Mesendoderm (in vitro differentiated cells): ENCODE measurements around the gene FRY.

Source experiments
- DNase-seq: peaks from one replicate; pipeline ENCODE4 v3.0.0; 2013
- H2AK5ac ChIP-seq: 2 replicates; pipeline ENCODE4 v1.6.1; 2013; ENCODE audit warnings: low read length, inconsistent platforms
- H2BK120ac ChIP-seq: 2 replicates; pipeline ENCODE4 v1.6.1; 2013; ENCODE audit warnings: low read depth, mild to moderate bottlenecking, low read length, moderate library complexity, mixed read lengths
- H2BK15ac ChIP-seq: replicated peaks from 2 replicates; pipeline ENCODE4 v1.6.1; 2013; ENCODE audit warnings: low read depth, mild to moderate bottlenecking, moderate library complexity
- H2BK5ac ChIP-seq: 2 replicates; pipeline ENCODE4 v1.6.1; 2013; ENCODE audit warnings: low read length, inconsistent platforms
- H3K18ac ChIP-seq: 2 replicates; pipeline ENCODE4 v1.6.1; 2013; ENCODE audit warnings: mild to moderate bottlenecking, low read length, mixed read lengths
- H3K23ac ChIP-seq: one replicate; pipeline ENCODE4 v1.6.1; 2013; ENCODE audit warnings: low read length
- H3K27ac ChIP-seq: 2 replicates; pipeline ENCODE4 v1.5.1; 2013; ENCODE audit warnings: low read depth, mild to moderate bottlenecking, inconsistent platforms, low read length, moderate library complexity
- H3K27me3 ChIP-seq: 2 replicates; pipeline ENCODE4 v1.6.1; 2013; ENCODE audit warnings: low read length, control low read depth, mild to moderate bottlenecking, inconsistent platforms; ENCODE audit not compliant: insufficient read depth, poor library complexity
- H3K36me3 ChIP-seq: 2 replicates; pipeline ENCODE4 v1.6.1; 2013; ENCODE audit warnings: low read length, inconsistent platforms; ENCODE audit not compliant: control insufficient read depth, insufficient read depth
- H3K4ac ChIP-seq: one replicate; pipeline ENCODE4 v1.6.1; 2013; ENCODE audit warnings: low read depth, mild to moderate bottlenecking, low read length, moderate library complexity
- H3K4me1 ChIP-seq: 2 replicates; pipeline ENCODE4 v1.6.1; 2013; ENCODE audit warnings: low read depth, low read length, inconsistent platforms; ENCODE audit not compliant: control insufficient read depth
- H3K4me2 ChIP-seq: 2 replicates; pipeline ENCODE4 v1.6.1; 2013; ENCODE audit warnings: low read length
- H3K4me3 ChIP-seq: 2 replicates; pipeline ENCODE4 v1.5.1; 2013; ENCODE audit warnings: mild to moderate bottlenecking, low read length
- H3K56ac ChIP-seq: one replicate; pipeline ENCODE4 v1.6.1; 2013; ENCODE audit warnings: low read length
- H3K79me1 ChIP-seq: 2 replicates; pipeline ENCODE4 v1.6.1; 2013; ENCODE audit warnings: low read length, inconsistent platforms
- H3K79me2 ChIP-seq: 2 replicates; pipeline ENCODE4 v1.6.1; 2013; ENCODE audit warnings: mild to moderate bottlenecking, low read length; ENCODE audit not compliant: control insufficient read depth, insufficient read depth
- H3K9ac ChIP-seq: 2 replicates; pipeline ENCODE4 v1.6.1; 2013; ENCODE audit warnings: low read length, inconsistent platforms
- H4K5ac ChIP-seq: one replicate; pipeline ENCODE4 v1.6.1; 2013; ENCODE audit warnings: low read length
- H4K8ac ChIP-seq: one replicate; pipeline ENCODE4 v1.6.1; 2013; ENCODE audit warnings: low read depth, mild to moderate bottlenecking, control low read depth, low read length, moderate library complexity
- WGBS: extraction: QIAGEN DNeasy Blood & Tissue Kit; methylation state at CpG from one replicate; pipeline ENCODE4 v1.1.7; 2013; ENCODE audit warnings: low lambda C conversion rate, missing lambda C conversion rate; ENCODE audit not compliant: insufficient coverage; ENCODE audit errors: extremely low coverage; 5-methylcytosine and 5-hydroxymethylcytosine counted together

Gene FRY

GRCh38 chr13:32262619-32263018 lies 231.0 kb downstream of the FRY start:
- Histone ChIP-seq H3K36me3 (no peaks in the 10 kb centered on the region), H2BK15ac (no peak overlapping the region), H3K4me1 (no peaks in the 10 kb centered on the region), H2AK5ac (no peak overlapping the region), H3K18ac (no peak overlapping the region), H3K27ac (no peak overlapping the region), H3K79me2 (no peaks in the 10 kb centered on the region), H2BK120ac (no peak overlapping the region), H4K8ac (no peak overlapping the region), H3K9ac (no peak overlapping the region), H2BK5ac (no peak overlapping the region), H3K4me3 (no peak overlapping the region), H3K56ac (no peak overlapping the region), H4K5ac (no peak overlapping the region), H3K79me1 (no peaks in the 10 kb centered on the region), H3K23ac (no peak overlapping the region), H3K4ac (no peak overlapping the region), H3K27me3 (no peaks in the 10 kb centered on the region), H3K4me2 (no peak overlapping the region)
- DNase-seq = no peak
- WGBS = no CpG with 5 or more reads among the region's 1 CpG

GRCh38 chr13:32264407-32264806 lies 232.8 kb downstream of the FRY start:
- no peak overlapping the region for H2BK15ac ChIP-seq
- no peak overlapping the region for H3K56ac ChIP-seq
- no peaks in the 10 kb centered on the region for H3K4me1 ChIP-seq
- H4K8ac ChIP-seq = no peak overlapping the region
- H3K4me3 ChIP-seq = no peak overlapping the region
- H3K79me1 ChIP-seq = no peaks in the 10 kb centered on the region
- no peak overlapping the region for H3K18ac ChIP-seq
- H3K9ac ChIP-seq = no peak overlapping the region
- H3K27ac ChIP-seq = no peak overlapping the region
- H3K79me2 ChIP-seq = no peaks in the 10 kb centered on the region
- DNase-seq = no peak
- H2BK120ac ChIP-seq = no peak overlapping the region
- H2BK5ac ChIP-seq = no peak overlapping the region
- no peak overlapping the region for H2AK5ac ChIP-seq
- no peaks in the 10 kb centered on the region for H3K27me3 ChIP-seq
- H4K5ac ChIP-seq = no peak overlapping the region
- no peak overlapping the region for H3K23ac ChIP-seq
- H3K36me3 ChIP-seq = no peaks in the 10 kb centered on the region
- no peak overlapping the region for H3K4ac ChIP-seq
- no peak overlapping the region for H3K4me2 ChIP-seq

- no peak overlapping the region for H3K56ac ChIP-seq
- H3K79me1 ChIP-seq = no peaks in the 10 kb centered on the region
- no peak overlapping the region for H3K4ac ChIP-seq
- H2BK5ac ChIP-seq = no peak overlapping the region
- H3K27ac ChIP-seq = no peak overlapping the region
- no peak overlapping the region for H2AK5ac ChIP-seq
- H4K8ac ChIP-seq = no peak overlapping the region
- WGBS = no CpG with 5 or more reads among the region's 2 CpGs
- no peak overlapping the region for H3K4me3 ChIP-seq
- DNase-seq = no peak
- H2BK120ac ChIP-seq = no peak overlapping the region
- no peaks in the 10 kb centered on the region for H3K27me3 ChIP-seq
- no peak overlapping the region for H4K5ac ChIP-seq
- H3K79me2 ChIP-seq = no peaks in the 10 kb centered on the region
- H3K18ac ChIP-seq = no peak overlapping the region
- no peak overlapping the region for H3K4me2 ChIP-seq
- no peak overlapping the region for H3K23ac ChIP-seq
- no peaks in the 10 kb centered on the region for H3K4me1 ChIP-seq
- H2BK15ac ChIP-seq = no peak overlapping the region
- no peak overlapping the region for H3K9ac ChIP-seq
- H3K36me3 ChIP-seq = no peaks in the 10 kb centered on the region
Measured at GRCh38 chr13:32265726-32266125, 234.2 kb downstream of the FRY start.

GRCh38 chr13:32266130-32266529 lies 234.6 kb downstream of the FRY start:
- Histone ChIP-seq H3K23ac (no peak overlapping the region), H3K18ac (no peak overlapping the region), H3K79me2 (no peaks in the 10 kb centered on the region), H2BK120ac (no peak overlapping the region), H3K4me1 (no peaks in the 10 kb centered on the region), H3K4me3 (no peak overlapping the region), H3K27me3 (no peaks in the 10 kb centered on the region), H4K8ac (no peak overlapping the region), H2AK5ac (no peak overlapping the region), H3K79me1 (no peaks in the 10 kb centered on the region), H3K27ac (no peak overlapping the region), H3K36me3 (no peaks in the 10 kb centered on the region), H3K4me2 (no peak overlapping the region), H4K5ac (no peak overlapping the region), H3K56ac (no peak overlapping the region), H3K9ac (no peak overlapping the region), H2BK5ac (no peak overlapping the region), H2BK15ac (no peak overlapping the region), H3K4ac (no peak overlapping the region)
- no peak for DNase-seq
- WGBS = no CpG with 5 or more reads among the region's 1 CpG

GRCh38 chr13:32267836-32268439 lies 236.4 kb downstream of the FRY start:
- H3K27ac ChIP-seq = no peak overlapping the region
- no peaks in the 10 kb centered on the region for H3K4me1 ChIP-seq
- H3K4ac ChIP-seq = no peak overlapping the region
- no peak overlapping the region for H2BK5ac ChIP-seq
- H3K23ac ChIP-seq = no peak overlapping the region
- no peaks in the 10 kb centered on the region for H3K79me2 ChIP-seq
- H2AK5ac ChIP-seq = no peak overlapping the region
- H2BK15ac ChIP-seq = no peak overlapping the region
- DNase-seq = peak; percentile 72
- no peak overlapping the region for H4K5ac ChIP-seq
- H3K4me3 ChIP-seq = no peak overlapping the region
- no peak overlapping the region for H3K18ac ChIP-seq
- H3K9ac ChIP-seq = no peak overlapping the region
- no peak overlapping the region for H3K4me2 ChIP-seq
- H3K27me3 ChIP-seq = no peaks in the 10 kb centered on the region
- H3K56ac ChIP-seq = no peak overlapping the region
- no peaks in the 10 kb centered on the region for H3K36me3 ChIP-seq
- no peak overlapping the region for H2BK120ac ChIP-seq
- H4K8ac ChIP-seq = no peak overlapping the region
- no CpG with 5 or more reads among the region's 7 CpGs for WGBS
- H3K79me1 ChIP-seq = no peaks in the 10 kb centered on the region

DNA sequence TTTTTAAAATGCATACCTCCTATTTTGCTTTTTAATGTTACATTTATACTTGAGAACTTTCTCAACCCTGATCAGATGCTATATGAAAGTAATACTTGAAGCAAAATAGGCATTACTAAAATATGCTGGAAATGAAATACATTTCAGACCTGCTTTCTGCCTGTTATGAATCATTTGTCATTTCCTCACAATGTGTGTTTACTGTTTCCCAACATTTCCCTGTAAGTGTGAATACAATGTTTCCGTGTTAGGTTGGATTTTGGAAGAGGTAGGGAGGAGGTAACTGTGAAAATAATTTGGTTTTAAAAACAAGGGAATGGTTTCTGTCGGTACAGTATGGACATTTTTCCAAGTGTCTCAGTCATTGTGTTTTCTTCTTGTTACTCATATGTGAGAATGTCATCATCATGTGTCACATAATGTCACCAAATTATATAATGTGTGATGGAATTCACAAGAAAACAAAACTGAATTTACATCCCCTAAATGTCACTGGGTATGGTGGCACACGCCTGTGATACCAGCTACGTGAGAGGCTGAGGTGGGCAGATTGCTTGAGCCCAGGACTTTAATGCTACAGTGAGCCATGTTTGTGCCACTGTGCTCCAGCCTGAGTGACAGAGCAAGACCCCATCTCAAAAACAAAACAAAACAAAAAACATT lies 240.6 kb downstream of the FRY start:
- H2BK120ac ChIP-seq = no peak overlapping the region
- no peak overlapping the region for H3K4me2 ChIP-seq
- no peak overlapping the region for H3K18ac ChIP-seq
- H2BK15ac ChIP-seq = no peak overlapping the region
- no peaks in the 10 kb centered on the region for H3K79me1 ChIP-seq
- H4K8ac ChIP-seq = no peak overlapping the region
- no peaks in the 10 kb centered on the region for H3K36me3 ChIP-seq
- H4K5ac ChIP-seq = no peak overlapping the region
- H3K9ac ChIP-seq = no peak overlapping the region
- H2AK5ac ChIP-seq = no peak overlapping the region
- WGBS = no CpG with 5 or more reads among the region's 4 CpGs
- no peaks in the 10 kb centered on the region for H3K79me2 ChIP-seq
- no peak overlapping the region for H3K4ac ChIP-seq
- no peak overlapping the region for H2BK5ac ChIP-seq
- no peaks in the 10 kb centered on the region for H3K4me1 ChIP-seq
- H3K27ac ChIP-seq = no peak overlapping the region
- no peaks in the 10 kb centered on the region for H3K27me3 ChIP-seq
- no peak for DNase-seq
- H3K4me3 ChIP-seq = no peak overlapping the region
- H3K23ac ChIP-seq = no peak overlapping the region
- no peak overlapping the region for H3K56ac ChIP-seq
